Prostate gland (tissue), 2 donors: ENCODE data around the gene PTPRE. TPM values are rescaled to one million over a fixed set of nuclear protein-coding genes. Genes with fewer than 3 reads are reported as not detected.

Experiments used
- DNase-seq: peaks from one replicate; pipeline ENCODE4 v3.0.0-alpha.2; 2019; ENCODE audit warnings: low spot score
- H3K27ac ChIP-seq, 2 donors: fragments of 200-600 bp; sonication (generic); 2 replicates each; pipeline ENCODE4 v1.5.1; 2017 to 2019
- H3K27me3 ChIP-seq: fragments of 200-600 bp; sonication (generic); replicated peaks from 2 replicates; pipeline ENCODE4 v1.5.1; 2019; ENCODE audit not compliant: insufficient read depth
- H3K36me3 ChIP-seq, 2 donors: fragments of 200-600 bp; sonication (generic); 1 replicate in 1 of 2; 2 replicates in 1 of 2; pipeline versions ENCODE4 v1.5.1 to v1.8.1; 2017 to 2019
- H3K4me1 ChIP-seq: fragments of 200-600 bp; sonication (generic); replicated peaks from 2 replicates; pipeline ENCODE4 v1.5.1; 2019
- H3K4me3 ChIP-seq, 2 donors: fragments of 200-600 bp; sonication (generic); 2 replicates each; pipeline ENCODE4 v1.5.1; 2017 to 2019
- H3K9me3 ChIP-seq: fragments of 200-600 bp; sonication (generic); 2 replicates; pipeline ENCODE4 v1.5.1; 2017
- CTCF ChIP-seq, 4 experiments: fragments of 200-600 bp in 2 of 4; fragments of 450-650 bp in 2 of 4; sonication (generic) in 2 of 4; IDR thresholded peaks; 1 replicate in 3 of 4; 2 replicates in 1 of 4; pipeline ENCODE4 v1.5.1; 2016 to 2019; ENCODE audit warnings: antibody characterized with exemption in 4 of 4, mild to moderate bottlenecking in 2 of 4, moderate library complexity in 2 of 4
- POLR2A ChIP-seq: fragments of 450-650 bp; IDR thresholded peaks from one replicate; pipeline ENCODE4 v1.6.1; 2016; ENCODE audit warnings: antibody characterized with exemption, mild to moderate bottlenecking
- POLR2AphosphoS5 ChIP-seq: sonication (generic); formaldehyde crosslinking; IDR thresholded peaks from one replicate; pipeline ENCODE4 v1.6.1; 2017; ENCODE audit warnings: antibody characterized with exemption
- WGBS: methylation state at CpG from one replicate; pipeline ENCODE4 v1.1.5; 2018; 5-methylcytosine and 5-hydroxymethylcytosine counted together
- intact Hi-C: fragments of 100-400 bp; cut with DNase I; formaldehyde crosslinking; loops from one replicate; pipeline ENCODE4 v1.14.2; 2022
- total RNA-seq, 2 donors: library from RNA; depleted of rRNA; stranded (reverse); fragments of >200 nt; gene quantifications; one replicate each; pipeline ENCODE4 v1.1.0, GENCODE V29; 2016

PTPRE gene
- 10 to 100 TPM in 1 of 2 donors, 1 to 10 TPM in 1; 4.5 to 14.3 TPM for total RNA-seq

GRCh38 chr10:127906548-127907377 lies at the start of gene PTPRE:
PTPRE (plus strand) TSS chr10:127907103; CDS start chr10:128040882, 133,779 bp downstream.
- peak; percentile 48 for DNase-seq
- peak within 1 kb of the TSS; percentile 41 to 54 for H3K4me3 ChIP-seq
- intact Hi-C loops: loop anchor here (2.0 kb wide), 2 partner anchors 106 to 162 kb away; no protein-coding TSS in a partner anchor
- no peaks in the 10 kb centered on the region for H3K36me3 ChIP-seq
- TF ChIP-seq POLR2AphosphoS5 (no peak), POLR2A (no peak), CTCF (IDR thresholded peaks at IDR 0.05) (peak; percentile 59 to 94 (median 76))
- H3K4me1 ChIP-seq: no peaks in the 10 kb centered on the region
- WGBS: 13% methylated on average over 56 of the region's 78 CpGs
- H3K9me3 ChIP-seq: no peaks in the 10 kb centered on the region
- peak within 1 kb of the TSS; percentile 39 to 41 for H3K27ac ChIP-seq
- H3K27me3 ChIP-seq: no peaks in the 10 kb centered on the region

- Histone ChIP-seq H3K9me3 (no peaks in the 10 kb centered on the region), H3K4me1 (no peaks in the 10 kb centered on the region), H3K36me3 (no peaks in the 10 kb centered on the region), H3K27me3 (no peaks in the 10 kb centered on the region), H3K4me3 (no peak overlapping the region), H3K27ac (no peak overlapping the region)
- intact Hi-C loops: no loop called here
- 93% methylated on average over 6 of the region's 6 CpGs for WGBS
- no peak for TF ChIP-seq POLR2AphosphoS5
- no peak for TF ChIP-seq POLR2A
- no peak for TF ChIP-seq CTCF (IDR thresholded peaks at IDR 0.05)
- DNase-seq: no peak
Measured at GRCh38 chr10:127860592-127860991, 46.3 kb upstream of the PTPRE start.

GRCh38 chr10:127863231-127863825 lies 43.6 kb upstream of the PTPRE start:
- intact Hi-C loops: no loop called here

GRCh38 chr10:127866276-127867013 lies 40.5 kb upstream of the PTPRE start:
- intact Hi-C loops: no loop called here
- Histone ChIP-seq H3K4me3 (no peak overlapping the region), H3K36me3 (no peaks in the 10 kb centered on the region), H3K4me1 (no peaks in the 10 kb centered on the region), H3K27ac (no peak overlapping the region), H3K9me3 (no peaks in the 10 kb centered on the region), H3K27me3 (no peaks in the 10 kb centered on the region)
- no peak for TF ChIP-seq CTCF (IDR thresholded peaks at IDR 0.05)
- no peak for TF ChIP-seq POLR2AphosphoS5
- no peak for TF ChIP-seq POLR2A
- WGBS: 79% methylated on average over 8 of the region's 8 CpGs
- DNase-seq: no peak

More at GRCh38 chr10:127863231-127863825, 43.6 kb upstream of the PTPRE start:
- H3K27ac ChIP-seq: no peak overlapping the region
- H3K27me3 ChIP-seq: no peaks in the 10 kb centered on the region
- TF ChIP-seq POLR2A: no peak
- TF ChIP-seq POLR2AphosphoS5: no peak
- no peak for TF ChIP-seq CTCF (IDR thresholded peaks at IDR 0.05)
- H3K4me1 ChIP-seq: no peaks in the 10 kb centered on the region
- WGBS: 83% methylated on average over 6 of the region's 6 CpGs
- no peaks in the 10 kb centered on the region for H3K9me3 ChIP-seq
- DNase-seq: no peak
- H3K36me3 ChIP-seq: no peaks in the 10 kb centered on the region
- no peak overlapping the region for H3K4me3 ChIP-seq
